HepG2 (cell line): ENCODE results near the gene SQSTM1. TPM values are rescaled to one million over a fixed set of nuclear protein-coding genes. Genes with fewer than 3 reads are reported as not detected.
A peak's percentile ranks its signal among the peaks of the same experiment; 100 is the strongest.
"Not testable (repeated sequence)": the region's sequence is repeated elsewhere in the genome, so short reads cannot be mapped to it uniquely, and the experiment has no call there.

Source experiments
- ATAC-seq: fragments of 200-7000 bp; cut with Tn5 transposase; 3 replicates; pipeline ENCODE4 v1.9.1; 2020; ENCODE audit warnings: mild to moderate bottlenecking, moderate library complexity
- BruUV-seq: library from RNA; stranded (reverse); fragments of 400-500 nt; replicated peaks from 2 replicates; lab custom pipeline; 2021; lab: Mats Ljungman, UMichigan
- CTCF ChIA-PET: fragments of 300-600 bp; formaldehyde crosslinking; extraction: SDS; loops from one replicate; lab custom pipeline; 2021; ENCODE audit warnings: low total read pairs, inconsistent platforms, low intra/inter-chr PET ratio; lab: Yijun Ruan, JAX
- POLR2A ChIA-PET: fragments of 350-600 bp; sonication (Branson Sonifier 250); formaldehyde crosslinking; loops from one replicate; lab custom pipeline; 2020; ENCODE audit warnings: antibody characterized with exemption, inconsistent platforms; lab: Yijun Ruan, JAX
- DNase-seq: peaks from one replicate; pipeline ENCODE4 v3.0.0-alpha.2; 2015; ENCODE audit warnings: low spot score
- FAIRE-seq: peaks from 3 replicates; lab custom pipeline; 2011; peaks lifted over from hg19 to GRCh38; lab: Jason Lieb, UNC
- H2AFZ ChIP-seq: one replicate; pipeline ENCODE4 v1.6.1; 2011; ENCODE audit warnings: low read length, inconsistent platforms
- H3K27ac ChIP-seq: fragments of 300-600 bp; 3 replicates; pipeline ENCODE4 v1.8.0; 2011; ENCODE audit warnings: mixed run types, mild to moderate bottlenecking, mixed read lengths, low read length, inconsistent platforms; ENCODE audit not compliant: insufficient read depth; ENCODE audit errors: extremely low read length
- H3K27me3 ChIP-seq, 2 experiments: fragments of 200-600 bp in 1 of 2; 2 replicates in 1 of 2; 3 replicates in 1 of 2; pipeline versions ENCODE4 v1.6.0 to v1.8.0; 2011; ENCODE audit warnings: low read length in 2 of 2, mild to moderate bottlenecking in 2 of 2, moderate library complexity in 2 of 2, inconsistent platforms in 1 of 2; ENCODE audit not compliant: insufficient read depth in 2 of 2, control insufficient read depth in 1 of 2
- H3K36me3 ChIP-seq, 2 experiments: fragments of 200-600 bp in 1 of 2; replicated peaks in 1 of 2; 2 replicates in 1 of 2; 3 replicates in 1 of 2; pipeline versions ENCODE4 v1.5.1 to v1.8.0; 2011; ENCODE audit warnings: low read length in 2 of 2, inconsistent platforms in 1 of 2; ENCODE audit not compliant: insufficient read depth in 2 of 2, control insufficient read depth in 1 of 2
- H3K4me1 ChIP-seq: 2 replicates; pipeline ENCODE4 v1.5.1; 2012; ENCODE audit warnings: low read length, inconsistent platforms; ENCODE audit not compliant: insufficient read depth
- H3K4me2 ChIP-seq: 2 replicates; pipeline ENCODE4 v1.6.0; 2011; ENCODE audit warnings: low read depth, low read length, inconsistent platforms
- H3K4me3 ChIP-seq, 3 experiments: fragments of 200-600 bp in 1 of 3; sonication (generic), shearing (Covaris generic) in 1 of 3; replicated peaks in 1 of 3; 2 replicates each; pipeline ENCODE4 v1.5.1; 2011 to 2016; ENCODE audit warnings: low read length in 3 of 3, inconsistent platforms in 2 of 3, low read depth in 2 of 3, mild to moderate bottlenecking in 2 of 3, control low read depth in 1 of 3, mixed read lengths in 1 of 3; ENCODE audit not compliant: insufficient read depth in 1 of 3
- H3K79me2 ChIP-seq: one replicate; pipeline ENCODE4 v1.6.1; 2011; ENCODE audit warnings: low read length, inconsistent platforms; ENCODE audit not compliant: insufficient read depth
- H3K9ac ChIP-seq: 2 replicates; pipeline ENCODE4 v1.6.0; 2011; ENCODE audit warnings: mild to moderate bottlenecking, low read depth, low read length, inconsistent platforms; ENCODE audit not compliant: insufficient read depth
- H3K9me3 ChIP-seq: 2 replicates; pipeline ENCODE4 v1.5.1; 2012; ENCODE audit warnings: mild to moderate bottlenecking, low read length
- H4K20me1 ChIP-seq: 2 replicates; pipeline ENCODE4 v1.6.0; 2011; ENCODE audit warnings: inconsistent platforms, mild to moderate bottlenecking, low read length, moderate library complexity; ENCODE audit not compliant: insufficient read depth
- FOXC1 ChIP-seq: sonication (generic); formaldehyde crosslinking; IDR thresholded peaks from 2 replicates; pipeline ENCODE4 v1.8.0; 2022; ENCODE audit warnings: mild to moderate bottlenecking, missing genetic modification reagents, borderline replicate concordance
- ISL2 ChIP-seq: sonication (generic); formaldehyde crosslinking; IDR thresholded peaks from 2 replicates; pipeline ENCODE4 v1.5.0; 2020; ENCODE audit warnings: missing genetic modification reagents
- MATR3 ChIP-seq: sonication (generic); formaldehyde crosslinking; IDR thresholded peaks from 2 replicates; pipeline ENCODE4 v1.4.0; 2020; ENCODE audit warnings: missing genetic modification reagents
- REL ChIP-seq: sonication (generic); formaldehyde crosslinking; conservative IDR thresholded peaks from 2 replicates; pipeline ENCODE4 v1.8.0; 2022; ENCODE audit warnings: mild to moderate bottlenecking, missing genetic modification reagents, moderate library complexity
- ZNF749 ChIP-seq: sonication (generic); formaldehyde crosslinking; IDR thresholded peaks from 2 replicates; pipeline ENCODE4 v1.8.0; 2022; ENCODE audit warnings: mild to moderate bottlenecking, missing genetic modification reagents, moderate library complexity, borderline replicate concordance
- WGBS: methylation state at CpG from one replicate; pipeline ENCODE4 v1.1.6; 2017; ENCODE audit warnings: low lambda C conversion rate; 5-methylcytosine and 5-hydroxymethylcytosine counted together
- in situ Hi-C: cut with HindIII; loops from 2 replicates; pipeline ENCODE4 v1.10.0; 2017; ENCODE audit warnings: low pct_unique_long_range_greater_than_20kb; ENCODE audit not compliant: extremely low pct_ligation_motif_present
- intact Hi-C: fragments of 100-400 bp; cut with micrococcal nuclease; formaldehyde crosslinking; loops from one replicate; pipeline ENCODE4 v1.10.0; 2022; ENCODE audit not compliant: unreplicated experiment
- polyA plus RNA-seq, 8 experiments: library from polyadenylated mRNA; depleted of rRNA in 3 of 8; stranded (reverse) in 7 of 8; unstranded in 1 of 8; fragments of >200 nt; fragmentation: Illumina TruSeq in 4 of 8; extraction: Trizol in 4 of 8; gene quantifications; 2 replicates each; pipeline versions ENCODE4 v1.2.1 to v1.2.3, GENCODE V29; 2011 to 2016; ENCODE audit warnings: low read depth in 4 of 8, missing spikeins in 1 of 8, mixed read lengths in 1 of 8; ENCODE audit not compliant: insufficient read depth in 1 of 8
- total RNA-seq, 5 experiments: library from RNA; depleted of rRNA; stranded (reverse); fragments of >200 nt; fragmentation: Illumina TruSeq; extraction: Trizol; gene quantifications; 2 replicates each; pipeline ENCODE4 v1.2.3, GENCODE V29; 2016; ENCODE audit warnings: low read depth in 1 of 5
- TF ChIP-seq, protein P1 (sequence below): sonication (generic); formaldehyde crosslinking; IDR thresholded peaks from 2 replicates; pipeline ENCODE4 v1.5.1; 2020; ENCODE audit warnings: mild to moderate bottlenecking, missing genetic modification reagents, moderate library complexity
- TF ChIP-seq, protein P2 (sequence below): sonication (generic); IDR thresholded peaks from 2 replicates; pipeline ENCODE4 v1.6.1; 2016; ENCODE audit warnings: low read depth, borderline replicate concordance

The SQSTM1 gene
- total and polyA plus RNA-seq, 2 of the 13 experiments (the other 11 are each of a cell fraction or from before 2014, with no cell fraction given) = 90.9 to 160 TPM

DNA sequence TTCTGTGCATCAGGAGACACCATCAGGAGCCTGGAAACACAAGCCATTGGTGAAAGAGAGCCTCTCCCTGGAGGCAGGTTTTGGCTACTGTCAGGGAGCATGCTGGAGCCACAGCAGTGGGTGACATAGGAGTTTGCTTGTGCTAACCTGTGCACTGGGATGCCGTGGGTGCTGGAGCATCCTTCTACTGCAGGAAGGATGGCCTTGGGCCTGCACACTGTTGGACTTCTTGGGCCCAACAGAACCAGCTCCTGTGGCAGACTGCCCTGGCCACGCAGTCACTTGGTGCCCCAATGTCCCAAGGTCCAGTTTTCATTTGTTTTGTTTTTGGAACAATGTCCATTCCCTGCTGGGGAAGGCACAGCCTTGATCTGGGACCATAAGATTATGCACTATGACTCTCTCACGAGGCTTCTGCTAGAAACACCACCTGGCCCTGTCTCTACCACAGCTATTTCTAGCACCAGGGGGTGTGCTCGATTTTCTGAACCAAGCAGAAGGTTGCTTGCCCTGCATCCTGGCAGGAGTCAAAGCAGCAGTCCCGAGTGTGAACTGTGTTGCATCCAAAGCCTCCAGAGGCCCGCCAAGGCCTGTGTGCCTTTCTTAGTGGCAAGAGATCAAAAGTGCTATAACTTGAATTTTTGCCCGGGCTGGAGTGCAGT lies 32.4 kb upstream of the SQSTM1 start:
- Histone ChIP-seq H3K27me3 (no peaks in the 10 kb centered on the region), H3K79me2 (no peaks in the 10 kb centered on the region), H3K4me2 (no peak overlapping the region), H3K4me3 (no peak overlapping the region), H3K9me3 (no peaks in the 10 kb centered on the region), H3K36me3 (peaks cover 0 to 1% of the 10 kb centered on the region in 2 experiments; a peak in 1 of 5 replicates), H4K20me1 (no peaks in the 10 kb centered on the region), H2AFZ (no peak overlapping the region), H3K9ac (no peak overlapping the region), H3K27ac (no peak overlapping the region), H3K4me1 (peaks cover 27% of the 10 kb centered on the region)
- POLR2A ChIA-PET = no interaction called here
- peak; percentile 21 for ATAC-seq
- no TSS peak for BruUV-seq
- TF ChIP-seq, protein P1, sequence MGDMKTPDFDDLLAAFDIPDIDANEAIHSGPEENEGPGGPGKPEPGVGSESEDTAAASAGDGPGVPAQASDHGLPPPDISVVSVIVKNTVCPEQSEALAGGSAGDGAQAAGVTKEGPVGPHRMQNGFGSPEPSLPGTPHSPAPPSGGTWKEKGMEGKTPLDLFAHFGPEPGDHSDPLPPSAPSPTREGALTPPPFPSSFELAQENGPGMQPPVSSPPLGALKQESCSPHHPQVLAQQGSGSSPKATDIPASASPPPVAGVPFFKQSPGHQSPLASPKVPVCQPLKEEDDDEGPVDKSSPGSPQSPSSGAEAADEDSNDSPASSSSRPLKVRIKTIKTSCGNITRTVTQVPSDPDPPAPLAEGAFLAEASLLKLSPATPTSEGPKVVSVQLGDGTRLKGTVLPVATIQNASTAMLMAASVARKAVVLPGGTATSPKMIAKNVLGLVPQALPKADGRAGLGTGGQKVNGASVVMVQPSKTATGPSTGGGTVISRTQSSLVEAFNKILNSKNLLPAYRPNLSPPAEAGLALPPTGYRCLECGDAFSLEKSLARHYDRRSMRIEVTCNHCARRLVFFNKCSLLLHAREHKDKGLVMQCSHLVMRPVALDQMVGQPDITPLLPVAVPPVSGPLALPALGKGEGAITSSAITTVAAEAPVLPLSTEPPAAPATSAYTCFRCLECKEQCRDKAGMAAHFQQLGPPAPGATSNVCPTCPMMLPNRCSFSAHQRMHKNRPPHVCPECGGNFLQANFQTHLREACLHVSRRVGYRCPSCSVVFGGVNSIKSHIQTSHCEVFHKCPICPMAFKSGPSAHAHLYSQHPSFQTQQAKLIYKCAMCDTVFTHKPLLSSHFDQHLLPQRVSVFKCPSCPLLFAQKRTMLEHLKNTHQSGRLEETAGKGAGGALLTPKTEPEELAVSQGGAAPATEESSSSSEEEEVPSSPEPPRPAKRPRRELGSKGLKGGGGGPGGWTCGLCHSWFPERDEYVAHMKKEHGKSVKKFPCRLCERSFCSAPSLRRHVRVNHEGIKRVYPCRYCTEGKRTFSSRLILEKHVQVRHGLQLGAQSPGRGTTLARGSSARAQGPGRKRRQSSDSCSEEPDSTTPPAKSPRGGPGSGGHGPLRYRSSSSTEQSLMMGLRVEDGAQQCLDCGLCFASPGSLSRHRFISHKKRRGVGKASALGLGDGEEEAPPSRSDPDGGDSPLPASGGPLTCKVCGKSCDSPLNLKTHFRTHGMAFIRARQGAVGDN (CRISPR knock-in tag) = 0 out of 2 replicates have a peak, but pooled peaks have one; percentile 16
- TF ChIP-seq FOXC1 (CRISPR knock-in tag) = no peak
- no peak for TF ChIP-seq REL (CRISPR knock-in tag)
- no peak for TF ChIP-seq ISL2 (CRISPR knock-in tag)
- no peak for TF ChIP-seq MATR3
- no peak for TF ChIP-seq ZNF749 (CRISPR knock-in tag)
- TF ChIP-seq, protein P2, sequence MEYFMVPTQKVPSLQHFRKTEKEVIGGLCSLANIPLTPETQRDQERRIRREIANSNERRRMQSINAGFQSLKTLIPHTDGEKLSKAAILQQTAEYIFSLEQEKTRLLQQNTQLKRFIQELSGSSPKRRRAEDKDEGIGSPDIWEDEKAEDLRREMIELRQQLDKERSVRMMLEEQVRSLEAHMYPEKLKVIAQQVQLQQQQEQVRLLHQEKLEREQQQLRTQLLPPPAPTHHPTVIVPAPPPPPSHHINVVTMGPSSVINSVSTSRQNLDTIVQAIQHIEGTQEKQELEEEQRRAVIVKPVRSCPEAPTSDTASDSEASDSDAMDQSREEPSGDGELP = no peak
- intact Hi-C loops = no loop called here
- WGBS = 51% methylated on average over 5 of the region's 7 CpGs
- FAIRE-seq = no peak
- in situ Hi-C loops = no loop called here
- no peak for DNase-seq
- CTCF ChIA-PET = no interaction called here

DNA sequence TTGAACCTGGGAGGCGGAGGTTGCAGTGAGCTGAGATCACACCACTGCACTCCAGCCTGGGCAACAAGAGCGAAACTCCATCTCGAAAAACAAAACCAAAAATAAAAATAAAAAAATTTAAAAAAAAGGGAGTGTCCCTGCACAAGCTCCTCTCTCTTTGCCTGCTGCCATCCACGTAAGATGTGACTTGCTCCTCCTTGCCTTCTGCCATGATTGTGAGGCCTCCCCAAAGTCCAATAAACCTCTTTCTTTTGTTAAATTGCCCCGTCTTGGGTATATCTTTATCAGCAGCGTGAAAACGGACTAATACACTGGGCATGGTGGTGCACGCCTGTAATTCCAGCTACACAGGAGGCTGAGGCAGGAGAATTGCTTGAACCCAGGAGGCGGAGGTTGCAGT lies 31.4 kb upstream of the SQSTM1 start:
- POLR2A ChIA-PET, CTCF ChIA-PET: not testable (repeated sequence)
- 98% methylated on average over 9 of the region's 9 CpGs for WGBS

More for the DNA sequence above, 31.4 kb upstream of the SQSTM1 start:
- DNase-seq, H2AFZ ChIP-seq, BruUV-seq, FAIRE-seq, H3K36me3 ChIP-seq, H3K79me2 ChIP-seq, H3K9ac ChIP-seq, H3K4me3 ChIP-seq, intact Hi-C loops, in situ Hi-C loops, H3K27me3 ChIP-seq, H3K27ac ChIP-seq, H4K20me1 ChIP-seq, H3K9me3 ChIP-seq, ATAC-seq, H3K4me2 ChIP-seq: not testable (repeated sequence)
- H3K4me1 ChIP-seq = peaks cover 36% of the 10 kb centered on the region
